ENCODE measurements around the gene OR10G2. TPM values are rescaled to one million over a fixed set of nuclear protein-coding genes. Genes with fewer than 3 reads are reported as not detected.

OR10G2 gene
- not detected in 2 replicates for total RNA-seq
- not detected in 2 replicates for polyA plus RNA-seq

DNA sequence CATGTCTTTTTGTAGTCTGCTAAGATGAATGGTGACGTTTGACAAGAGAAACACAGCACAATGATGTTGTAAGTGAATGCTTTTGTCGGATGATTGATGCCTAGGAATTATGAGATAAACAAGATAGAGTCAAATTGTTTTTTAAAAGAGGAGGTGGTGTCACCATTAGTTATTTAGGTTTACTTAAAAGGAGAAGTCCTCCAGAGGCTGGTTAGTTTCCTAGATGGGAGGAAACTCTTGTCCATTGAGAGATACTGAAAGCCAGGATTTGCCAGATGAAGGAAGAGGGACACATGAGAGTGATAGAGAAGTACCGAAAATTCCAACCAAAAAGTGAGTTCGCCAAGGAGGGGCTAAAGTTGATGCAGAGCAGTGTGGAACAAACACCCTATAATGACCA, at the start of gene OR10G2:
Gene OR10G2, minus strand, starts transcription at position 101 of the 400 bp plus-strand sequence. Its CDS starts 98 bp downstream, at position 3.
- H3K27ac ChIP-seq, result no peak within 1 kb of the TSS
- H3K9me3 ChIP-seq (ENCODE audit: low read depth), result no peaks in the 10 kb centered on the region
- no peaks in the 10 kb centered on the region for H3K4me1 ChIP-seq (ENCODE audit: low read depth)
- H3K4me3 ChIP-seq, result no peak within 1 kb of the TSS
- TF ChIP-seq, protein P1, sequence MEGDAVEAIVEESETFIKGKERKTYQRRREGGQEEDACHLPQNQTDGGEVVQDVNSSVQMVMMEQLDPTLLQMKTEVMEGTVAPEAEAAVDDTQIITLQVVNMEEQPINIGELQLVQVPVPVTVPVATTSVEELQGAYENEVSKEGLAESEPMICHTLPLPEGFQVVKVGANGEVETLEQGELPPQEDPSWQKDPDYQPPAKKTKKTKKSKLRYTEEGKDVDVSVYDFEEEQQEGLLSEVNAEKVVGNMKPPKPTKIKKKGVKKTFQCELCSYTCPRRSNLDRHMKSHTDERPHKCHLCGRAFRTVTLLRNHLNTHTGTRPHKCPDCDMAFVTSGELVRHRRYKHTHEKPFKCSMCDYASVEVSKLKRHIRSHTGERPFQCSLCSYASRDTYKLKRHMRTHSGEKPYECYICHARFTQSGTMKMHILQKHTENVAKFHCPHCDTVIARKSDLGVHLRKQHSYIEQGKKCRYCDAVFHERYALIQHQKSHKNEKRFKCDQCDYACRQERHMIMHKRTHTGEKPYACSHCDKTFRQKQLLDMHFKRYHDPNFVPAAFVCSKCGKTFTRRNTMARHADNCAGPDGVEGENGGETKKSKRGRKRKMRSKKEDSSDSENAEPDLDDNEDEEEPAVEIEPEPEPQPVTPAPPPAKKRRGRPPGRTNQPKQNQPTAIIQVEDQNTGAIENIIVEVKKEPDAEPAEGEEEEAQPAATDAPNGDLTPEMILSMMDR (IDR thresholded peaks at IDR 0.05; ENCODE audit: low read depth, low read length), result no peak
- no peaks in the 10 kb centered on the region for H3K36me3 ChIP-seq
- no peaks in the 10 kb centered on the region for H3K27me3 ChIP-seq
- DNase-seq (ENCODE audit: low read depth in 1 of 2, low spot score in 1 of 2), result no peak

DNA sequence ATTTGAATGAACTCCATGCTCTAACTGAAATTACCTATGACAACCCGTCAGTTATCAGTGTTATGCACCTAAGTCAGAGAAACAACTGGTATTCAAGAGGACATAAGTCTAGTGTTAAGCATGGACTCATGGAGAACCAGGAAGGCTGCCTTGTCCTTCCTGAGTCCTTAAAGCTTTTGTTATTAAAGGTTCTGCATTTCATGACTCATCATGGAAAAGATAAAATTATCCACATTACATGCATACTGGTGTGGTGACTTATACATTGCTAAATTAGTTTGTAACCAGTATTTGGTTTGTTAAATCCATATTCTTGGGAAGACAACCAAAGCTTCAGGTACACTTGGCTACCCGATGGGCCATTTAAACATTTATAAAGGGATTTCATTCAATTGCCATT, 45.3 kb upstream of the OR10G2 start:
- no peak overlapping the region for H3K4me3 ChIP-seq
- H3K27ac ChIP-seq, result no peak overlapping the region
- TF ChIP-seq, protein P1 (IDR thresholded peaks at IDR 0.05; ENCODE audit: low read depth, low read length), result no peak
- H3K9me3 ChIP-seq (ENCODE audit: low read depth), result peaks cover 4% of the 10 kb centered on the region
- no peaks in the 10 kb centered on the region for H3K27me3 ChIP-seq
- peak in 1 of 2 donors; percentile 54 for DNase-seq (ENCODE audit: low read depth in 1 of 2, low spot score in 1 of 2)
- H3K4me1 ChIP-seq (ENCODE audit: low read depth), result no peaks in the 10 kb centered on the region
- no peaks in the 10 kb centered on the region for H3K36me3 ChIP-seq

DNA sequence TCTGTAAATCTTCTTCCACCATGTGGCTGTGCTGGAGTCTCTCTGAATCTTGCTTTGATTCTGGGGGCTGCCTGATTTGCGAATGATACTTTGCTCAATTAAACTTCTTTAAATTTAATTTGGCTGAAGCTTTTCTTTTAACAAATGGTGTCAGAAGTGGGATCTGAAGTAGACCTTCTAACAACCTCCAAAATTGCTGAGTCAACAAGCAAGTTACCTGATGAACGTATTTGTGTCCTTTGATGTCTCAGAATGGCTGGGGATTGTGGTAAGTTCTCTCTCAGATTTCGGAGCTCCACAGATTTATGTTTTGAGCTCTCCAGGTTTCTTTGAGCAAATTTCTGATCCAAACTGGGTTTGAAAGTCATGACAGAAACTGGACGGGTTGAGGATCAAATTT, 40.8 kb upstream of the OR10G2 start:
- TF ChIP-seq, protein P1 (IDR thresholded peaks at IDR 0.05; ENCODE audit: low read depth, low read length), result no peak
- H3K4me1 ChIP-seq (ENCODE audit: low read depth), result no peaks in the 10 kb centered on the region
- H3K4me3 ChIP-seq, result no peak overlapping the region
- H3K27me3 ChIP-seq, result no peaks in the 10 kb centered on the region
- H3K27ac ChIP-seq, result no peak overlapping the region
- peaks cover 4% of the 10 kb centered on the region for H3K9me3 ChIP-seq (ENCODE audit: low read depth)
- no peak for DNase-seq (ENCODE audit: low read depth in 1 of 2, low spot score in 1 of 2)
- no peaks in the 10 kb centered on the region for H3K36me3 ChIP-seq

DNA sequence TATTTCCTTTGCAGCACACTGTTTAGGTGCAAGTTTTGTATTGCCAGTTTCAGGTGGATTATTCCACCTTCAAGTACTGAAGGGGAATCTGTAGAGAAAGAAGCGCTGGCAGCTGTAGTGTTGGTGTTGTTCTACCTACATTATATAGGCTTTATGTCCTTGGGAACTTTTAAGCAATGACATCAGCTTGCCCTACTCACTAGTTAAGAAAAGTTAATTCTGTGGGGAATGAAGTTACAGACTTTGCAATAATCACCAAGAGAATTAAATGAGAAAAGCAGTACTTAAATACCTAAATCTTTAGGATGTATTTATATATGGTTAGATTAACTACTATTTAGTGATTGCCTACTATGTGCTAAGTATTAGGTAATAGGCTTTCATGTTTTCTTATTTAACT, 39.0 kb upstream of the OR10G2 start, which contains the start of gene OR4E1:
Gene OR4E1, minus strand, starts transcription at position 101 of the 400 bp plus-strand sequence. CDS start 2,883 bp downstream, outside the sequence.
- TF ChIP-seq, protein P1 (IDR thresholded peaks at IDR 0.05; ENCODE audit: low read depth, low read length), result no peak
- Histone ChIP-seq H3K36me3 (no peaks in the 10 kb centered on the region), H3K27me3 (no peaks in the 10 kb centered on the region)

DNA sequence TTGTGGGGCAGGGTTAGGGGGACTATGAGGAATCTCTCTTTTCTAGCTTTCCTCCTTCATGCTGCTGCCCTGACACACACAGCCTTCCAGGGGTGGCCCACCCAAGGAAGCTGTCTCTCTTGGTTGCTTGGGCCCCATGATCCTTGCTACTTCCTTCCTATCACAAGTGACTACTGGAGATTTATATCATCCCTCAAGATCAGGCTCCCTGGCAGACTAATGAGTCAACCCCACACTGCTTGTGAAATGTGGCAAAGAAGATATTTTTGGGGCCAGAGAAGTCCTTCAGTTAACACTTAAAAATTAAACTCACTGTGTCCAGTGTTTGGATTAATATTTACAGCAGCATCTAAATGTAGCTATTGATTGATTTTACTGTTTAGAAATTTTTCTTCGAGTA, 37.4 kb upstream of the OR10G2 start:
- H3K27me3 ChIP-seq, result no peaks in the 10 kb centered on the region
- peak in 1 of 2 donors; percentile 20 for DNase-seq (ENCODE audit: low read depth in 1 of 2, low spot score in 1 of 2)
- no peaks in the 10 kb centered on the region for H3K9me3 ChIP-seq (ENCODE audit: low read depth)
- H3K27ac ChIP-seq, result no peak overlapping the region
- H3K4me3 ChIP-seq, result no peak overlapping the region
- TF ChIP-seq, protein P1 (IDR thresholded peaks at IDR 0.05; ENCODE audit: low read depth, low read length), result no peak
- no peaks in the 10 kb centered on the region for H3K4me1 ChIP-seq (ENCODE audit: low read depth)
- H3K36me3 ChIP-seq, result no peaks in the 10 kb centered on the region

More for the DNA sequence above, 39.0 kb upstream of the OR10G2 start, which contains the start of gene OR4E1:
- no peak for DNase-seq (ENCODE audit: low read depth in 1 of 2, low spot score in 1 of 2)
- Histone ChIP-seq H3K27ac (no peak within 1 kb of the TSS), H3K4me3 (no peak within 1 kb of the TSS), H3K4me1 (ENCODE audit: low read depth) (no peaks in the 10 kb centered on the region), H3K9me3 (ENCODE audit: low read depth) (peaks cover 3% of the 10 kb centered on the region)

All from cardiac muscle cell (in vitro differentiated cells and primary cell).